Mesenchymal stem cell (in vitro differentiated cells and primary cell): Measurements from ENCODE around the gene FKBP5.
A peak's percentile ranks its signal among the peaks of the same experiment; 100 is the strongest.

Experiments used
- DNase-seq: peaks from one replicate; pipeline ENCODE4 v3.0.0-alpha.2; 2013
- H2AFZ ChIP-seq: one replicate; pipeline ENCODE4 v1.6.1; 2013; ENCODE audit warnings: low read depth, mild to moderate bottlenecking, control low read depth, inconsistent platforms, low read length, moderate library complexity
- H2AK5ac ChIP-seq: 2 replicates; pipeline ENCODE4 v1.6.1; 2013; ENCODE audit warnings: low read length, moderate library complexity, mild to moderate bottlenecking, inconsistent platforms; ENCODE audit not compliant: severe bottlenecking
- H2BK120ac ChIP-seq: one replicate; pipeline ENCODE4 v1.6.1; 2013; ENCODE audit warnings: low read depth, mild to moderate bottlenecking, inconsistent platforms, low read length, moderate library complexity
- H2BK12ac ChIP-seq, 2 experiments: one replicate each; pipeline ENCODE4 v1.6.1; 2013; ENCODE audit warnings: inconsistent platforms in 2 of 2, low read length in 2 of 2, mild to moderate bottlenecking in 2 of 2, moderate library complexity in 2 of 2, control low read depth in 1 of 2
- H2BK15ac ChIP-seq: one replicate; pipeline ENCODE4 v1.6.1; 2013; ENCODE audit warnings: mild to moderate bottlenecking, low read depth, inconsistent platforms; ENCODE audit not compliant: poor library complexity, severe bottlenecking
- H2BK5ac ChIP-seq: 2 replicates; pipeline ENCODE4 v1.6.1; 2013; ENCODE audit warnings: low read depth, mild to moderate bottlenecking, low read length, control low read depth, inconsistent platforms; ENCODE audit not compliant: poor library complexity, severe bottlenecking
- H3K14ac ChIP-seq, 2 experiments: one replicate each; pipeline ENCODE4 v1.6.1; 2013; ENCODE audit warnings: inconsistent platforms in 2 of 2, low read length in 2 of 2, control low read depth in 1 of 2, mild to moderate bottlenecking in 1 of 2, moderate library complexity in 1 of 2
- H3K18ac ChIP-seq, 2 experiments: one replicate each; pipeline ENCODE4 v1.6.1; 2013; ENCODE audit warnings: inconsistent platforms in 2 of 2, low read length in 2 of 2, control low read depth in 1 of 2, low read depth in 1 of 2, mild to moderate bottlenecking in 1 of 2
- H3K23ac ChIP-seq, 2 experiments: one replicate each; pipeline ENCODE4 v1.6.1; 2013; ENCODE audit warnings: inconsistent platforms in 2 of 2, low read length in 2 of 2, mild to moderate bottlenecking in 2 of 2, moderate library complexity in 2 of 2, control low read depth in 1 of 2
- H3K27ac ChIP-seq: 2 replicates; pipeline ENCODE4 v1.5.1; 2013; ENCODE audit warnings: mild to moderate bottlenecking, moderate library complexity, low read length, control low read depth, inconsistent platforms; ENCODE audit not compliant: poor library complexity, severe bottlenecking
- H3K27me3 ChIP-seq, 2 experiments: 2 replicates each; pipeline versions ENCODE4 v1.6.1 to v1.7.0; 2013; ENCODE audit warnings: low read length in 2 of 2, mild to moderate bottlenecking in 2 of 2, moderate library complexity in 2 of 2, control low read depth in 1 of 2, inconsistent platforms in 1 of 2; ENCODE audit not compliant: control insufficient read depth in 1 of 2, insufficient read depth in 1 of 2
- H3K36me3 ChIP-seq, 2 experiments: 2 replicates each; pipeline versions ENCODE4 v1.6.1 to v1.7.0; 2013; ENCODE audit warnings: low read length in 2 of 2, control low read depth in 1 of 2, inconsistent platforms in 1 of 2, low read depth in 1 of 2, mild to moderate bottlenecking in 1 of 2; ENCODE audit not compliant: insufficient read depth in 2 of 2, control insufficient read depth in 1 of 2
- H3K4ac ChIP-seq, 2 experiments: one replicate each; pipeline ENCODE4 v1.6.1; 2013; ENCODE audit warnings: inconsistent platforms in 2 of 2, low read length in 2 of 2, mild to moderate bottlenecking in 2 of 2, moderate library complexity in 2 of 2, control low read depth in 1 of 2, low read depth in 1 of 2
- H3K4me1 ChIP-seq: 2 replicates; pipeline ENCODE4 v1.6.1; 2013; ENCODE audit warnings: low read depth, low read length, control low read depth; ENCODE audit not compliant: control insufficient read depth, insufficient read depth
- H3K4me2 ChIP-seq: 2 replicates; pipeline ENCODE4 v1.6.1; 2013; ENCODE audit warnings: low read length, mild to moderate bottlenecking, inconsistent platforms; ENCODE audit not compliant: poor library complexity, severe bottlenecking
- H3K4me3 ChIP-seq, 2 experiments: 2 replicates each; pipeline versions ENCODE4 v1.5.1 to v1.7.0; 2013; ENCODE audit warnings: low read length in 2 of 2, mild to moderate bottlenecking in 2 of 2, control low read depth in 1 of 2, low read depth in 1 of 2; ENCODE audit not compliant: insufficient read depth in 1 of 2
- H3K79me1 ChIP-seq: replicated peaks from 2 replicates; pipeline ENCODE4 v1.6.1; 2013; ENCODE audit warnings: mild to moderate bottlenecking, control low read depth, low read length, inconsistent platforms; ENCODE audit not compliant: poor library complexity, severe bottlenecking
- H3K9ac ChIP-seq: 2 replicates; pipeline ENCODE4 v1.7.0; 2013; ENCODE audit warnings: mild to moderate bottlenecking, low read length, moderate library complexity
- H3K9me3 ChIP-seq: 2 replicates; pipeline ENCODE4 v1.7.0; 2013; ENCODE audit warnings: mild to moderate bottlenecking, low read length; ENCODE audit not compliant: control insufficient read depth
- H4K8ac ChIP-seq: one replicate; pipeline ENCODE4 v1.6.1; 2013; ENCODE audit warnings: inconsistent platforms, mild to moderate bottlenecking, low read length, moderate library complexity
- H4K91ac ChIP-seq: one replicate; pipeline ENCODE4 v1.6.1; 2013; ENCODE audit warnings: mild to moderate bottlenecking, low read length, inconsistent platforms
- WGBS: methylation state at CpG from one replicate; pipeline ENCODE4 v1.1.7; 2013; ENCODE audit warnings: mixed read lengths; 5-methylcytosine and 5-hydroxymethylcytosine counted together

Gene FKBP5

DNA sequence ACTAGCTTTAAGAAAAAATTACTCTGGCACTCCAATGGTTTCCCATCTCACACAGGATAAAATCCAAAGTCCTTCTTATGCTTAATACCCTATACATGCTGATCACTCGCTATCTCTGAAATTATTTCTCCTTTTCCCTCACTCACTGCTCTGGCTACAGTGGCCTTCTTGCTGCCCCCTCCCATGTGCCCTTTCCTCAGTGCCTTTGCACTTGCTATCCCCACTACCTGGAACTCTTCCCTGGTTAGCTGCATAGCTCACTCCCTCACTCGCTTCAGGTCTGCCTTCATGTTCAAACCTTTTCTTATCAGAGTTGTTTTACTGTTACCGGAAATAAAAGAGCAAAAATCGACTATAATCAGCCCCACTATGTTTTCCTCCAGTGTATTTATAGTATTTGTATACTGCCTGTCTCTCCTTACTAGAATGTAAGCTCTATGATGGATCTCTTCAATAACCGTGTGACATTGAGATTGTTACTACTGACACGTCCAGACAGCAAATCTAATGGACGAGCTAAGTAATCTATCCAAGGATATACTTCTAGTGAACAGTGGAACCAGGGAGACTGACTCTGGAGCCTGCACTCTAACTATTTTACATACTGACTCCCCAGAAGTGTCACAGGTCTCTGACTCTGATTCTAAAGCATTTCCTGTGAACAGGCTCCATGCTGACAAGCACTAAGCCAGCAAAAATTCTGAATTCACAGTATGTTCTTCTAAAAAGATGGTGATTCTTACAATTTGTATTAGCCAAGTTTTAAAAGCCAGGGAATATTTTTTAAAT is 25.1 kb downstream of the FKBP5 start:
- H3K9me3 ChIP-seq = no peaks in the 10 kb centered on the region
- WGBS = 37% methylated on average over 5 of the region's 7 CpGs
- peak overlapping the region; percentile 91 for H3K27ac ChIP-seq
- H3K23ac ChIP-seq = no peak overlapping the region
- peak overlapping the region; percentile 19 for H2BK15ac ChIP-seq
- H4K91ac ChIP-seq = peak overlapping the region; percentile 94
- H3K79me1 ChIP-seq = peaks cover 2% of the 10 kb centered on the region
- H2AFZ ChIP-seq = no peak overlapping the region
- peaks cover 8% of the 10 kb centered on the region for H3K4me1 ChIP-seq
- no peak overlapping the region for H3K4me2 ChIP-seq
- H3K9ac ChIP-seq = peak overlapping the region; percentile 61
- peak overlapping the region; percentile 93 to 96 for H2BK12ac ChIP-seq
- no peaks in the 10 kb centered on the region for H3K36me3 ChIP-seq
- DNase-seq = peak; percentile 82
- peak overlapping the region; percentile 79 for H3K18ac ChIP-seq
- peak overlapping the region; percentile 89 for H2AK5ac ChIP-seq
- no peak overlapping the region for H3K14ac ChIP-seq
- peak overlapping the region; percentile 88 for H4K8ac ChIP-seq
- peak overlapping the region; percentile 80 to 94 for H3K4ac ChIP-seq
- no peak overlapping the region for H2BK5ac ChIP-seq
- H3K27me3 ChIP-seq = no peaks in the 10 kb centered on the region
- no peak overlapping the region for H2BK120ac ChIP-seq
- H3K4me3 ChIP-seq = no peak overlapping the region

DNA sequence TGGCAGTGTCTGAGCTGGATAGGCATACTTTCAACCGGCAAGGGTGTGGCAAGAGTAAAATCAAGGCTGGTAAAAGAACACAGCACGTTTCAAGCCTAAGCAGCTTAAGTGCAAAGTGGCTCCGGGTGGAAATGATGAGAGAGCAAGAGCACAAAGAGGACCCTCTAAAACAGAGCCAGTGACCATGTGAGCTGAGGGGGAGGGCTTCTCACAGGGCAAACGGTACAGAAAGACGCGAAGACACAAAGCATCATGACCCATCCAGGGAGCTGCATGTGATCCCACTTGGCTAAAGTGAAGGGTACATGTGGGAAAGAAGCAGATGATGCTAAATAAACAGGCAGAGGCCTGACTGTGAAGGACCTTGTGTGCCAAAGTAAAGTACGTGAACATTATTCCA is 25.7 kb downstream of the FKBP5 start:
- H3K23ac ChIP-seq = no peak overlapping the region
- no peak overlapping the region for H3K14ac ChIP-seq
- H3K4ac ChIP-seq = peak overlapping the region in 1 of 2 experiments; percentile 69
- no peaks in the 10 kb centered on the region for H3K27me3 ChIP-seq
- peaks cover under 1% of the 10 kb centered on the region for H3K79me1 ChIP-seq
- H3K4me1 ChIP-seq = peaks cover 5% of the 10 kb centered on the region
- 39% methylated on average over 7 of the region's 7 CpGs for WGBS
- H2AFZ ChIP-seq = no peak overlapping the region
- H2BK12ac ChIP-seq = peak overlapping the region in 1 of 2 experiments; percentile 14
- peak overlapping the region; percentile 85 for H4K8ac ChIP-seq
- H2BK15ac ChIP-seq = no peak overlapping the region
- H3K9me3 ChIP-seq = no peaks in the 10 kb centered on the region
- peak overlapping the region; percentile 77 for H4K91ac ChIP-seq
- peak; percentile 61 for DNase-seq
- H3K4me2 ChIP-seq = no peak overlapping the region
- H3K36me3 ChIP-seq = no peaks in the 10 kb centered on the region
- peak overlapping the region; percentile 27 for H3K9ac ChIP-seq
- peak overlapping the region; percentile 91 for H3K27ac ChIP-seq
- no peak overlapping the region for H3K4me3 ChIP-seq
- no peak overlapping the region for H2BK5ac ChIP-seq
- H2AK5ac ChIP-seq = no peak overlapping the region
- H2BK120ac ChIP-seq = no peak overlapping the region
- peak overlapping the region; percentile 23 to 67 for H3K18ac ChIP-seq

DNA sequence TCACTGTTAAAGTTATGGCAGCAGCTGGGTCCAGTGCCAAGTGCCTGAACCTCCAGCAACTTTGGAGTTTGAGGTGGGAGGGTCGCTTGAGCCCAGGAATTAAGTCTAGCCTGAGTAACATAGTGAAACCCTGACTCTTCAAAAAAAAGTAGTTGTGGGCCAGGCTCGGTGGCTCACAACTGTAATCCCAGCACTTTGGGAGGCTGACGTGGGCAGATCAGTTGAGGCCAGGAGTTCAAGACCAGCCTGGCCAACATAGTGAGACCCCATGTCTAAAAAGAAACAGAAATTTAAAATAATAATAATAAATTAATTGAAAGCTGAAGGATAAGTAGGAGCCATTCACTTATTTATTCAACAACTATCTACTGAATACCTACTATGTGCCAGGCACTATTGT is 33.8 kb downstream of the FKBP5 start:
- H4K91ac ChIP-seq = no peak overlapping the region
- no peak overlapping the region for H3K4me2 ChIP-seq
- no peak overlapping the region for H4K8ac ChIP-seq
- H2AK5ac ChIP-seq = no peak overlapping the region
- no peak overlapping the region for H3K23ac ChIP-seq
- no peak overlapping the region for H3K27ac ChIP-seq
- H2BK120ac ChIP-seq = no peak overlapping the region
- H3K4ac ChIP-seq = no peak overlapping the region
- H3K27me3 ChIP-seq = no peaks in the 10 kb centered on the region
- DNase-seq = no peak
- no peaks in the 10 kb centered on the region for H3K36me3 ChIP-seq
- H2AFZ ChIP-seq = no peak overlapping the region
- H3K9ac ChIP-seq = no peak overlapping the region
- no peak overlapping the region for H2BK12ac ChIP-seq
- no peak overlapping the region for H3K4me3 ChIP-seq
- no peaks in the 10 kb centered on the region for H3K4me1 ChIP-seq
- 100% methylated on average over 2 of the region's 3 CpGs for WGBS
- no peak overlapping the region for H2BK15ac ChIP-seq
- no peak overlapping the region for H2BK5ac ChIP-seq
- H3K14ac ChIP-seq = no peak overlapping the region
- H3K79me1 ChIP-seq = peaks cover 9% of the 10 kb centered on the region
- no peaks in the 10 kb centered on the region for H3K9me3 ChIP-seq
- H3K18ac ChIP-seq = no peak overlapping the region

DNA sequence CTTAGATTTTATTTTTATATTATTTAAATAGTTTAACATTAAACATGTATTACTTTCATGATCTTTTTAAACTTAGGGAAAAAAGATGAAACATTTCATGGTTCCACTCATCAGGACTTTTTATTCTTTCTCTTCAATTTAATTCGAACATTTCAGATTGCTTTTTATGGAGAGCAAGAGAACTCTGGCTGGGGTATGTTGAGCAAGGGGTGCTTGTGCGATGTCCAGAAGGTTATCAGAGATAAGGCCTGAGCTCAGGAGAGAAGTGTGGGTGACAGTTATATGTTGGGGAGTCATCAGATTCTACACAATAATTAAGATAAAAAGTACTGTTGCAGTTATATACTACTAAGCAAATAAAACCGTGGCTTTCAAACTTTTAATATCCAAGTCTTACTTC is 37.5 kb downstream of the FKBP5 start:
- Histone ChIP-seq H3K4me1 (no peaks in the 10 kb centered on the region), H3K4ac (no peak overlapping the region), H3K14ac (no peak overlapping the region), H2AK5ac (no peak overlapping the region), H3K9ac (no peak overlapping the region), H3K27ac (no peak overlapping the region), H3K27me3 (no peaks in the 10 kb centered on the region), H4K91ac (no peak overlapping the region), H2BK120ac (no peak overlapping the region), H2BK12ac (no peak overlapping the region), H3K4me3 (no peak overlapping the region), H4K8ac (no peak overlapping the region), H2BK5ac (no peak overlapping the region), H3K4me2 (no peak overlapping the region), H2AFZ (no peak overlapping the region), H3K9me3 (no peaks in the 10 kb centered on the region), H3K18ac (no peak overlapping the region), H3K23ac (no peak overlapping the region), H3K79me1 (peaks cover 13% of the 10 kb centered on the region), H3K36me3 (no peaks in the 10 kb centered on the region), H2BK15ac (no peak overlapping the region)
- 100% methylated on average over 3 of the region's 3 CpGs for WGBS
- no peak for DNase-seq
